GM20431 (cell line): ENCODE results near the gene FAHD1.

Source experiments
- in situ Hi-C: fragments of 300-500 bp; cut with MseI, MboI; formaldehyde crosslinking; loops from one replicate; pipeline ENCODE4 v1.15.0; 2020; ENCODE audit warnings: low sequenced_read_pairs; ENCODE audit not compliant: unreplicated experiment

The FAHD1 gene

GRCh38 chr16:1877804-1878203, 50.8 kb downstream of the FAHD1 start:
- in situ Hi-C loops: no loop called here

- in situ Hi-C loops: no loop called here
Measured at GRCh38 chr16:1878256-1878655, 51.2 kb downstream of the FAHD1 start.
